Transverse colon (tissue), 4 donors: ENCODE results near the gene LRP8. TPM values are rescaled to one million over a fixed set of nuclear protein-coding genes. Genes with fewer than 3 reads are reported as not detected.

Experiments
- DNase-seq: peaks from one replicate; pipeline ENCODE4 v3.0.0-alpha.2; 2019
- H3K27ac ChIP-seq, 4 donors: fragments of 200-600 bp; sonication (generic); 2 replicates each; pipeline ENCODE4 v1.5.1; 2016 to 2018; ENCODE audit warnings: inconsistent platforms in 4 of 4
- H3K27me3 ChIP-seq: fragments of 200-600 bp; sonication (generic); 2 replicates; pipeline ENCODE4 v1.5.1; 2017; ENCODE audit warnings: inconsistent platforms
- H3K36me3 ChIP-seq, 4 donors: fragments of 200-600 bp; sonication (generic); 2 replicates each; pipeline ENCODE4 v1.5.1; 2017 to 2019; ENCODE audit warnings: inconsistent platforms in 4 of 4
- H3K4me1 ChIP-seq, 4 donors: fragments of 200-600 bp; sonication (generic); 2 replicates each; pipeline ENCODE4 v1.5.1; 2017 to 2020; ENCODE audit warnings: inconsistent platforms in 4 of 4
- H3K4me3 ChIP-seq, 4 donors: fragments of 200-600 bp; sonication (generic); 1 replicate in 1 of 4; 2 replicates in 3 of 4; pipeline versions ENCODE4 v1.5.1 to v1.6.1; 2017 to 2019; ENCODE audit warnings: inconsistent platforms in 4 of 4
- H3K9me3 ChIP-seq, 2 donors: fragments of 200-600 bp; sonication (generic); 2 replicates each; pipeline ENCODE4 v1.5.1; 2017 to 2019; ENCODE audit warnings: inconsistent platforms in 2 of 2
- CTCF ChIP-seq, 5 experiments: fragments of 200-600 bp in 3 of 5; fragments of 450-650 bp in 2 of 5; sonication (generic) in 3 of 5; IDR thresholded peaks; 1 replicate in 2 of 5; 2 replicates in 3 of 5; pipeline ENCODE4 v1.5.1; 2016 to 2017; ENCODE audit warnings: antibody characterized with exemption in 5 of 5, inconsistent platforms in 3 of 5, mild to moderate bottlenecking in 2 of 5, moderate library complexity in 1 of 5
- EP300 ChIP-seq: sonication (generic); formaldehyde crosslinking; IDR thresholded peaks from one replicate; pipeline ENCODE4 v1.6.1; 2017; ENCODE audit warnings: antibody characterized with exemption, low read depth
- POLR2A ChIP-seq: fragments of 450-650 bp; IDR thresholded peaks from one replicate; pipeline ENCODE4 v1.6.1; 2016; ENCODE audit warnings: antibody characterized with exemption, mild to moderate bottlenecking, moderate library complexity
- POLR2AphosphoS5 ChIP-seq, 3 donors: sonication (generic); formaldehyde crosslinking; IDR thresholded peaks; one replicate each; pipeline ENCODE4 v1.6.1; 2016; ENCODE audit warnings: antibody characterized with exemption in 3 of 3
- WGBS, 2 donors: methylation state at CpG; one replicate each; pipeline ENCODE4 v1.1.5; 2018; ENCODE audit warnings: low coverage in 1 of 2; 5-methylcytosine and 5-hydroxymethylcytosine counted together
- in situ Hi-C, 4 donors: fragments of 200-750 bp; cut with MboI; loops; one replicate each; pipeline versions ENCODE4 v1.15.0 to v1.15.1; 2017; ENCODE audit warnings: low sequenced_read_pairs in 3 of 4, low pct_ligation_motif_present in 1 of 4, low pct_unique_long_range_greater_than_20kb in 1 of 4
- intact Hi-C: fragments of 100-400 bp; cut with DNase I; formaldehyde crosslinking; loops from one replicate; pipeline ENCODE4 v1.15.1; 2023; ENCODE audit warnings: low total_unique reads
- total RNA-seq, 4 donors: library from RNA; depleted of rRNA; stranded (reverse); fragments of >200 nt; gene quantifications; one replicate each; pipeline ENCODE4 v1.1.0, GENCODE V29; 2016

LRP8 gene
- total RNA-seq, 4 donors from 2014 or later, result 0.37 to 10.7 (median 1.4) TPM

- TF ChIP-seq CTCF (IDR thresholded peaks at IDR 0.05) (no peak), POLR2AphosphoS5 (IDR thresholded peaks at IDR 0.05) (no peak), POLR2A (no peak)
- no peak overlapping the region for H3K27ac ChIP-seq
- H3K9me3 ChIP-seq, result peaks cover 13 to 15% of the 10 kb centered on the region in 2 donors
- 89 to 100% methylated on average over 3 of the region's 3 CpGs for WGBS, 2 donors
- peaks cover 3 to 9% (median 6%) of the 10 kb centered on the region in 4 donors for H3K4me1 ChIP-seq
- peaks cover 0 to 71% (median 29%) of the 10 kb centered on the region in 4 donors for H3K36me3 ChIP-seq
- in situ Hi-C loops (no loop called here), intact Hi-C loops (no loop called here)
- H3K27me3 ChIP-seq, result no peaks in the 10 kb centered on the region
- no peak overlapping the region for H3K4me3 ChIP-seq
- no peak for DNase-seq
These were observed 124.4 kb downstream of the LRP8 start for GRCh38 chr1:53203466-53203865.

- no peak for TF ChIP-seq CTCF (IDR thresholded peaks at IDR 0.05)
- TF ChIP-seq EP300, result no peak
- no peak for TF ChIP-seq POLR2A
- TF ChIP-seq POLR2AphosphoS5 (IDR thresholded peaks at IDR 0.05), result peak in 2 of 3 donors; percentile 9 to 85
- Histone ChIP-seq H3K4me1 (peaks cover 23 to 32% (median 27%) of the 10 kb centered on the region in 4 donors), H3K27me3 (no peaks in the 10 kb centered on the region), H3K4me3 (peak overlapping the region in 1 of 4 donors; percentile 99), H3K27ac (peak overlapping the region; percentile 95 to 100 (median 98)), H3K36me3 (peaks cover 0 to 22% (median 7%) of the 10 kb centered on the region in 4 donors), H3K9me3 (no peaks in the 10 kb centered on the region)
- DNase-seq, result peak; percentile 57
- intact Hi-C loops, result no loop called here
- in situ Hi-C loops, result loop anchor here in 2 of 4 donors (25.0 kb wide), 3 partner anchors 261 to 486 kb away; partner anchors contain the start of genes ECHDC2 (in 1 of the 2) and SCP2 (in 1 of the 2)
- WGBS, 2 donors, result 10 to 21% methylated on average over 2 to 4 of the region's 4 CpGs
These were observed 129.6 kb downstream of the LRP8 start for GRCh38 chr1:53198241-53198651.

DNA sequence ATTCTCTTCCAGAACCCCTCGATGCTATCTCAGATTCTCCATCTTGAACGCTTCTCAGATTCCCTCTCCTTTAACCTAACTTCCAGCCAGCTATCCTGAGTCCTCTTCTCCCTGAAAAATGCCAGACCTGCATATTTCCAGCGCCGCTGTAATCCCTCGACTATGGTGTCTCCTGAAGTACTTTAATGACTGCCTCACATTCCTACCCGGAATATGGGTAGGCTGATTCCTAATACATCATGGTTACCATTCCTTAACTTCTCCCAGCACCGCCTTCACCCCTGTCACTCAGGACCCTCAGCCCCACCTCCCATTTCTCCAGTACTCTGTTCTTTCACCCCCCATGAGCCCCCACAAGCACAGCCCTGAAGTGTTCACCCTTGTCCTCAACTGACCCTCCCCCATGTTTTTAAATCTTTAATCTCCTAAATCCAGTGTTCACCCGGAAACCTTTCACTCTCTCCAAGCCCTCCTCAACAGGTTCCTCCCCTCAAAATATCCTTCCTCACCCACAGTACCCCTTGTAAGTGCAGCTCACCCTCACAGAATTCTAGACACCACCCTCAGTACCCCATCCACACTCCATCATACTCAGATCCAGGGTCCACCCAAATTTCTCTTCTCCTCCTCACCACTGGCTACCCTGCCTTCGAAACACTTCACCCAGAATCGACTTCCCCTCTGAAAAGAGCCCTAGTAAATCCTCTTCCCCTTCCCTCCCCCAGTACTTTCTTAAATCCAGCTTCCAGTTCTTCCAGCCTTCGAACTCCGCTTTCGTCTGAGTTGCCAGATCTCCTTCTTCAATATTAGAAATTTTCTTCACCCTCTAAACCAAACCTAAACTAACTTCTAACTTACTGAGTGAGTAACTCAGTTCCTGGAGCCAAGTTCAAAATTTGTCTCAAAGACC lies 130.3 kb downstream of the LRP8 start:
- peaks cover 0 to 15% (median 4%) of the 10 kb centered on the region in 4 donors for H3K36me3 ChIP-seq
- no peak for DNase-seq
- intact Hi-C loops (no loop called here), in situ Hi-C loops (loop anchor here in 2 of 4 donors (25.0 kb wide), 3 partner anchors 260 to 485 kb away; partner anchors contain the start of genes ECHDC2 (in 1 of the 2) and SCP2 (in 1 of the 2))
- no peaks in the 10 kb centered on the region for H3K9me3 ChIP-seq
- peak overlapping the region; percentile 95 to 100 (median 98) for H3K27ac ChIP-seq
- no peaks in the 10 kb centered on the region for H3K27me3 ChIP-seq
- H3K4me3 ChIP-seq, result peak overlapping the region; percentile 85 to 99 (median 94)
- peaks cover 23 to 32% (median 27%) of the 10 kb centered on the region in 4 donors for H3K4me1 ChIP-seq
- TF ChIP-seq POLR2AphosphoS5 (IDR thresholded peaks at IDR 0.05) (no peak), CTCF (IDR thresholded peaks at IDR 0.05) (no peak), POLR2A (no peak), EP300 (no peak)
- 28 to 32% methylated on average over 11 to 13 of the region's 13 CpGs for WGBS, 2 donors
